ENCODE data around the gene OR6C76. TPM values are rescaled to one million over a fixed set of nuclear protein-coding genes. Genes with fewer than 3 reads are reported as not detected.

OR6C76 gene
- total RNA-seq (not detected), polyA plus RNA-seq (ENCODE audit: insufficient read depth, low read depth, low replicate concordance) (not detected)
- long read RNA-seq, donor 1, result 0 reads
- long read RNA-seq, donor 2, result 0 reads

- no peak within 1 kb of the TSS for H3K4me3 ChIP-seq
- TF ChIP-seq CTCF (IDR thresholded peaks at IDR 0.05) (no peak), POLR2A (IDR thresholded peaks at IDR 0.05) (no peak)
- no peak for DNase-seq
- intact Hi-C loops (cut with DNase I; ENCODE audit: low total_unique reads), result no loop called here
- H3K9me3 ChIP-seq, result no peaks in the 10 kb centered on the region
- H3K4me1 ChIP-seq, result no peaks in the 10 kb centered on the region
- no peaks in the 10 kb centered on the region for H3K27me3 ChIP-seq
- H3K27ac ChIP-seq, result no peak within 1 kb of the TSS
- H3K36me3 ChIP-seq (ENCODE audit: low read depth, missing control alignments), result no peaks in the 10 kb centered on the region
- WGBS, 2 donors, result 90% methylated on average over 4 of the region's 4 CpGs
Measured at GRCh38 chr12:55425954-55426353, at the start of gene OR6C76. TSS of gene OR6C76 (plus strand) at chr12:55426254. CDS start at chr12:55426254, 0 bp downstream.

DNA sequence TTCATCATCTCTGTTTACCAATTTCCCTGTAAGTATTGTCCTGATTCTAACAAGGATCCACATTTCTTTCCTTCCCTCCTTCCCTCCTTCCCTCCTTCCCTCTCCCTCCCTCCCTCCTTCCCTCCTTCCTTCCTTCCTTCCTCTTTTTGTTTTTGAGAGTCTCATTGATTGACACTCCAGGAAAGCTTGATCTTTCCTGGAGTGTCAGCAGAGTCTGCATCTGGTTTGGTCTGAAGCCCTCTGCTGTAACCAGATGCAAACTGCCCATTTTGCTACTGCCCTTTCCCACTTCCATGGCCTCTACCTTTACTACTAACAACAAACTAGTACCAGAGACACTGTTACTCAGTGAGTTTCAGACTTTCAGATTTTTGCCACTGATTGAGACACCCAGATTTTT is 40.2 kb upstream of the OR6C76 start:
- TF ChIP-seq CTCF (IDR thresholded peaks at IDR 0.05) (no peak), POLR2A (IDR thresholded peaks at IDR 0.05) (no peak)
- no peaks in the 10 kb centered on the region for H3K9me3 ChIP-seq
- no peaks in the 10 kb centered on the region for H3K27me3 ChIP-seq
- H3K4me3 ChIP-seq, result no peak overlapping the region
- intact Hi-C loops (cut with DNase I; ENCODE audit: low total_unique reads), result no loop called here
- H3K27ac ChIP-seq, result no peak overlapping the region
- no peaks in the 10 kb centered on the region for H3K4me1 ChIP-seq
- H3K36me3 ChIP-seq (ENCODE audit: low read depth, missing control alignments), result no peaks in the 10 kb centered on the region
- DNase-seq, result no peak

DNA sequence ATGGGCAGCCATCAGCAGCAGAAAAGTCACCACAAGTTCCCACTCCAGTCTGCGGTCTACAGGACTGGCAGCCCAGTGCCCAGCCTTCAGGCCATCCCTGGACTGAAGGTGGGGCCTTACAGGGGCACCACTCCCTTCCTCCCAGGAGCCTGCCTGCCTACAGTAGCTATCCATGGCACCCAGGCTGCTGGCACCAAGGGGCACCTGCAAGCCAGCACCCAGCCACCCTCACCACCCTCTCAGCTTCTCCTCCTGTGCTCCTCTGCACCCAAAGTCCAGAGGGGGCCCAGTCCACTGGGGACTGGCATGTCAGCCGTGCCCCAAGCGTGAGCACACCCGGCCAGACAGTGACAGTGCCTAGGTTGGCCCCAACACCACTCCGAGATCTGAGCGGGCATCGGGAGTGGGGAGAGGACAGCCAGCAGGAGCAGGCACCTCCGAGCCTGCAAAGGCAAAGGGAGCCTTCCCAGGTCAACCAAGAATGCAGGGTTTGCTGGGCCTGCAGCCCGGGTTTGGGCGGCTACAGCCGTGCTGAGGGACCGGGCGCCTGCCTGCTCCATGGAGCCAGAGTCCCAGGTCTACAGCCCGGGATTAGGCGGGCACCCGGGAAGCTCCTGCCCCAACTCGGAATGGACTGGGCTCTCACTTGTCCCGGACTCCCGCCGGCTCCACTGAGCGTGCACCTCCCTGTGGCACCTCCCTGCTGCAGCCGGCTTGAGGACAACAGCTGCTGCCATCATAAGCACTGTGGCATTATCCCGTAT is 33.8 kb upstream of the OR6C76 start:
- H3K36me3 ChIP-seq (ENCODE audit: low read depth, missing control alignments), result no peaks in the 10 kb centered on the region
- DNase-seq, result no peak
- H3K9me3 ChIP-seq, result no peaks in the 10 kb centered on the region
- H3K27me3 ChIP-seq, result no peaks in the 10 kb centered on the region
- H3K4me1 ChIP-seq, result no peaks in the 10 kb centered on the region
- no peak overlapping the region for H3K4me3 ChIP-seq
- TF ChIP-seq POLR2A (IDR thresholded peaks at IDR 0.05) (no peak), CTCF (IDR thresholded peaks at IDR 0.05) (no peak)
- 66 to 81% methylated on average over 9 to 23 of the region's 23 CpGs for WGBS, 2 donors
- intact Hi-C loops (cut with DNase I; ENCODE audit: low total_unique reads), result no loop called here
- H3K27ac ChIP-seq, result no peak overlapping the region

- TF ChIP-seq CTCF (IDR thresholded peaks at IDR 0.05), result no peak
- TF ChIP-seq POLR2A (IDR thresholded peaks at IDR 0.05), result no peak
- no peaks in the 10 kb centered on the region for H3K27me3 ChIP-seq
- DNase-seq, result no peak
- no peak overlapping the region for H3K27ac ChIP-seq
- intact Hi-C loops (cut with DNase I; ENCODE audit: low total_unique reads), result no loop called here
- no peaks in the 10 kb centered on the region for H3K4me1 ChIP-seq
- no peak overlapping the region for H3K4me3 ChIP-seq
- 83 to 100% methylated on average over 1 of the region's 1 CpG for WGBS, 2 donors
- no peaks in the 10 kb centered on the region for H3K36me3 ChIP-seq (ENCODE audit: low read depth, missing control alignments)
- no peaks in the 10 kb centered on the region for H3K9me3 ChIP-seq
Measured at GRCh38 chr12:55396326-55396725, 29.7 kb upstream of the OR6C76 start.

- TF ChIP-seq POLR2A (IDR thresholded peaks at IDR 0.05) (no peak), CTCF (IDR thresholded peaks at IDR 0.05) (no peak)
- Histone ChIP-seq H3K27me3 (no peaks in the 10 kb centered on the region), H3K4me3 (no peak within 1 kb of the TSS), H3K36me3 (ENCODE audit: low read depth, missing control alignments) (no peaks in the 10 kb centered on the region), H3K9me3 (no peaks in the 10 kb centered on the region), H3K4me1 (no peaks in the 10 kb centered on the region), H3K27ac (no peak within 1 kb of the TSS)
- DNase-seq, result no peak
- WGBS, 2 donors, result 90 to 96% methylated on average over 1 of the region's 1 CpG
- intact Hi-C loops (cut with DNase I; ENCODE audit: low total_unique reads), result no loop called here
Measured at GRCh38 chr12:55400229-55400628, 25.8 kb upstream of the OR6C76 start, which contains the start of gene OR6C65. TSS of gene OR6C65 (plus strand) at chr12:55400529. CDS start at chr12:55400529, 0 bp downstream.
